Endothelial cell of umbilical vein (primary cell): ENCODE data around the gene SORCS3. TPM values are rescaled to one million over a fixed set of nuclear protein-coding genes. Genes with fewer than 3 reads are reported as not detected.

Experiments used
- BruUV-seq: library from RNA; stranded (reverse); fragments of 400-500 nt; replicated peaks from 2 replicates; lab custom pipeline; 2021; lab: Mats Ljungman, UMichigan
- CTCF ChIA-PET: fragments of 300-600, 350-600 bp; sonication (Branson Sonifier 250); formaldehyde crosslinking; loops from one replicate; lab custom pipeline; 2021; ENCODE audit warnings: antibody characterized with exemption, inconsistent platforms; lab: Charles Lee
- POLR2A ChIA-PET: fragments of 300-600, 350-600 bp; sonication (Branson Sonifier 250); formaldehyde crosslinking; loops from one replicate; lab custom pipeline; 2021; ENCODE audit warnings: antibody characterized with exemption, inconsistent platforms; lab: Charles Lee
- DNase-seq: peaks from one replicate; pipeline ENCODE4 v3.0.0-alpha.2; 2011; ENCODE audit warnings: low read depth, low spot score
- FAIRE-seq: peaks from 2 replicates; lab custom pipeline; 2011; peaks lifted over from hg19 to GRCh38; lab: Jason Lieb, UNC
- H2AFZ ChIP-seq: 2 replicates; pipeline ENCODE4 v1.6.0; 2012; ENCODE audit warnings: low read depth, low read length, control low read depth, inconsistent platforms
- H3K27ac ChIP-seq: 2 replicates; pipeline ENCODE4 v1.5.1; 2011; ENCODE audit warnings: low read depth, mild to moderate bottlenecking, control low read depth, low read length, moderate library complexity; ENCODE audit not compliant: insufficient read depth
- H3K27me3 ChIP-seq, 2 experiments: 2 replicates each; pipeline versions ENCODE4 v1.6.0 to v1.6.1; 2011; ENCODE audit warnings: low read length in 2 of 2, mixed read lengths in 1 of 2; ENCODE audit not compliant: control insufficient read depth in 2 of 2, insufficient read depth in 2 of 2
- H3K36me3 ChIP-seq, 2 experiments: 2 replicates in 1 of 2; 3 replicates in 1 of 2; pipeline ENCODE4 v1.5.1; 2011; ENCODE audit warnings: low read length in 2 of 2, mild to moderate bottlenecking in 1 of 2, moderate library complexity in 1 of 2; ENCODE audit not compliant: control insufficient read depth in 2 of 2, insufficient read depth in 2 of 2; ENCODE audit errors: extremely low read depth in 1 of 2
- H3K4me1 ChIP-seq: 3 replicates; pipeline ENCODE4 v1.5.1; 2011; ENCODE audit warnings: mild to moderate bottlenecking, low read length; ENCODE audit not compliant: control insufficient read depth, insufficient read depth; ENCODE audit errors: extremely low read depth
- H3K4me2 ChIP-seq: 2 replicates; pipeline ENCODE4 v1.6.1; 2011; ENCODE audit warnings: low read length, control low read depth, mixed read lengths; ENCODE audit not compliant: insufficient read depth
- H3K4me3 ChIP-seq, 3 experiments: fragments of 200-600 bp in 1 of 3; sonication (generic), shearing (Covaris generic) in 1 of 3; replicated peaks in 1 of 3; 2 replicates each; pipeline ENCODE4 v1.5.1; 2011 to 2016; ENCODE audit warnings: control low read depth in 3 of 3, low read length in 3 of 3, mild to moderate bottlenecking in 2 of 3, inconsistent platforms in 1 of 3, low read depth in 1 of 3, moderate library complexity in 1 of 3; ENCODE audit not compliant: insufficient read depth in 1 of 3
- H3K79me2 ChIP-seq: 2 replicates; pipeline ENCODE4 v1.6.0; 2012; ENCODE audit warnings: low read length, inconsistent platforms; ENCODE audit not compliant: control insufficient read depth, insufficient read depth
- H3K9ac ChIP-seq: replicated peaks from 2 replicates; pipeline ENCODE3; 2011; ENCODE audit warnings: low read length, control low read depth; ENCODE audit not compliant: insufficient read depth; ENCODE audit errors: extremely low read depth
- H3K9me1 ChIP-seq: replicated peaks from 3 replicates; pipeline ENCODE4 v1.6.0; 2011; ENCODE audit warnings: mild to moderate bottlenecking, low read length; ENCODE audit not compliant: control insufficient read depth, insufficient read depth; ENCODE audit errors: extremely low read depth
- H3K9me3 ChIP-seq: replicated peaks from 2 replicates; pipeline ENCODE4 v1.5.1; 2012; ENCODE audit warnings: low read length, inconsistent platforms; ENCODE audit not compliant: control insufficient read depth, insufficient read depth
- H4K20me1 ChIP-seq: replicated peaks from 2 replicates; pipeline ENCODE3; 2011; ENCODE audit warnings: mild to moderate bottlenecking, low read length; ENCODE audit not compliant: control insufficient read depth, insufficient read depth; ENCODE audit errors: extremely low read depth
- EZH2 ChIP-seq: IDR thresholded peaks from 2 replicates; pipeline ENCODE4 v1.6.1; 2012; ENCODE audit warnings: borderline replicate concordance, low read depth, mild to moderate bottlenecking, moderate library complexity, low read length, inconsistent platforms; ENCODE audit not compliant: severe bottlenecking
- FOS ChIP-seq: IDR thresholded peaks from 2 replicates; pipeline ENCODE4 v1.6.1; 2011; ENCODE audit warnings: mild to moderate bottlenecking, low read length, moderate library complexity, borderline replicate concordance; ENCODE audit not compliant: insufficient read depth
- GATA2 ChIP-seq: IDR thresholded peaks from 2 replicates; pipeline ENCODE4 v1.7.0; 2011; ENCODE audit warnings: low read depth, mild to moderate bottlenecking, moderate library complexity, mixed read lengths, low read length; ENCODE audit not compliant: insufficient read length, insufficient read depth
- JUN ChIP-seq: IDR thresholded peaks from 2 replicates; pipeline ENCODE4 v1.6.1; 2011; ENCODE audit warnings: borderline replicate concordance, low read depth; ENCODE audit not compliant: insufficient read length, insufficient read depth
- MYC ChIP-seq: IDR thresholded peaks from one replicate; pipeline ENCODE4 v1.6.1; 2011; ENCODE audit warnings: mild to moderate bottlenecking, low read depth, low read length
- POLR2A ChIP-seq: IDR thresholded peaks from 2 replicates; pipeline ENCODE4 v1.6.1; 2012; ENCODE audit warnings: low read depth, mild to moderate bottlenecking, control low read depth, low read length
- POLR2AphosphoS5 ChIP-seq: IDR thresholded peaks from 2 replicates; pipeline ENCODE4 v1.6.1; 2012; ENCODE audit warnings: low read depth, mild to moderate bottlenecking, control low read depth, low read length, moderate library complexity; ENCODE audit not compliant: insufficient read depth
- dilution Hi-C: fragments of 300-500 bp; cut with MboI; formaldehyde crosslinking; loops from one replicate; pipeline ENCODE4 v1.15.0; 2019; ENCODE audit warnings: low sequenced_read_pairs; ENCODE audit not compliant: extremely low pct_ligation_motif_present
- intact Hi-C: fragments of 100-400 bp; cut with micrococcal nuclease; formaldehyde crosslinking; loops from one replicate; pipeline ENCODE4 v1.10.0; 2022
- polyA plus RNA-seq, 4 experiments: library from polyadenylated mRNA; depleted of rRNA in 3 of 4; stranded (reverse) in 3 of 4; unstranded in 1 of 4; fragments of >200 nt; gene quantifications; 2 replicates each; pipeline versions ENCODE4 v1.2.1 to v1.2.3, GENCODE V29; 2011 to 2012; ENCODE audit warnings: missing spikeins in 1 of 4
- total RNA-seq: library from RNA; stranded (reverse); gene quantifications from 2 replicates; pipeline ENCODE4 v1.2.3, GENCODE V29; 2021
- TF ChIP-seq, protein P1 (sequence below): IDR thresholded peaks from 2 replicates; pipeline ENCODE4 v1.6.1; 2011; ENCODE audit not compliant: insufficient read depth, insufficient read length
- TF ChIP-seq, protein P2 (sequence below), 2 donors: IDR thresholded peaks; 1 replicate in 1 of 2; 2 replicates in 1 of 2; pipeline ENCODE4 v1.5.1; 2011; ENCODE audit warnings: low read length in 2 of 2, mild to moderate bottlenecking in 2 of 2, moderate library complexity in 2 of 2, control low read depth in 1 of 2, inconsistent platforms in 1 of 2, low read depth in 1 of 2; ENCODE audit not compliant: insufficient read depth in 1 of 2; ENCODE audit errors: extremely low read depth in 1 of 2

Gene SORCS3
- total and polyA plus RNA-seq, 2 donors (not counting 3 experiments of a cell fraction or from before 2014, with no cell fraction given): not detected

DNA sequence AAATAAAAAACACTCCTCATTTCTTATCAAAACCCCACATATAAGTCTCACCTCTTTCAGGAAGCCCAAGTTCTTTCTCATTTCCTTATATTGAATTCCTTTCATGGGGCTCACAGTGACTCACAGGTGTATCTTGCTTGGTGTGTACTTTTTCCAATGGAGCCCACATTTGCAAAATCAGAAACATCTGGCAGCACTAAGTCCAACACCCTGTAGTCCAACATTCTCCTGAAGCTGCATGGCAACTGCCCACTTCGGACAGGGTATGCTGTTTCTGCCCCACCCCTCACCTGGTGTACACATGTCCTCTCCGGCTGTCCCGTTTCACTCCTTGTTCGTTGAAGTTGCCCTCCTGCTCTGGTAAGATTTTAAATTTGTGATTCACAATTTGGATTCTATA lies 544.1 kb downstream of the SORCS3 start:
- Histone ChIP-seq H3K4me2 (no peak overlapping the region), H4K20me1 (no peaks in the 10 kb centered on the region), H2AFZ (no peak overlapping the region), H3K9me1 (no peaks in the 10 kb centered on the region), H3K27ac (no peak overlapping the region), H3K27me3 (no peaks in the 10 kb centered on the region), H3K4me3 (no peak overlapping the region), H3K4me1 (no peaks in the 10 kb centered on the region), H3K9ac (no peak overlapping the region), H3K36me3 (no peaks in the 10 kb centered on the region), H3K79me2 (no peaks in the 10 kb centered on the region), H3K9me3 (peaks cover 4% of the 10 kb centered on the region)
- BruUV-seq: no TSS peak
- FAIRE-seq (no peak), DNase-seq (no peak)
- ChIA-PET POLR2A (no interaction called here), CTCF (no interaction called here)
- TF ChIP-seq POLR2AphosphoS5: no peak
- TF ChIP-seq, protein P1, sequence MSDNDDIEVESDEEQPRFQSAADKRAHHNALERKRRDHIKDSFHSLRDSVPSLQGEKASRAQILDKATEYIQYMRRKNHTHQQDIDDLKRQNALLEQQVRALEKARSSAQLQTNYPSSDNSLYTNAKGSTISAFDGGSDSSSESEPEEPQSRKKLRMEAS: no peak
- TF ChIP-seq, protein P2, sequence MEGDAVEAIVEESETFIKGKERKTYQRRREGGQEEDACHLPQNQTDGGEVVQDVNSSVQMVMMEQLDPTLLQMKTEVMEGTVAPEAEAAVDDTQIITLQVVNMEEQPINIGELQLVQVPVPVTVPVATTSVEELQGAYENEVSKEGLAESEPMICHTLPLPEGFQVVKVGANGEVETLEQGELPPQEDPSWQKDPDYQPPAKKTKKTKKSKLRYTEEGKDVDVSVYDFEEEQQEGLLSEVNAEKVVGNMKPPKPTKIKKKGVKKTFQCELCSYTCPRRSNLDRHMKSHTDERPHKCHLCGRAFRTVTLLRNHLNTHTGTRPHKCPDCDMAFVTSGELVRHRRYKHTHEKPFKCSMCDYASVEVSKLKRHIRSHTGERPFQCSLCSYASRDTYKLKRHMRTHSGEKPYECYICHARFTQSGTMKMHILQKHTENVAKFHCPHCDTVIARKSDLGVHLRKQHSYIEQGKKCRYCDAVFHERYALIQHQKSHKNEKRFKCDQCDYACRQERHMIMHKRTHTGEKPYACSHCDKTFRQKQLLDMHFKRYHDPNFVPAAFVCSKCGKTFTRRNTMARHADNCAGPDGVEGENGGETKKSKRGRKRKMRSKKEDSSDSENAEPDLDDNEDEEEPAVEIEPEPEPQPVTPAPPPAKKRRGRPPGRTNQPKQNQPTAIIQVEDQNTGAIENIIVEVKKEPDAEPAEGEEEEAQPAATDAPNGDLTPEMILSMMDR (IDR thresholded peaks at IDR 0.05; ENCODE audit: extremely low read depth in 1 of 2, insufficient read depth in 1 of 2, low read depth in 1 of 2, low read length in 2 of 2): no peak
- no peak for TF ChIP-seq FOS
- no peak for TF ChIP-seq MYC
- TF ChIP-seq JUN: no peak
- no peak for TF ChIP-seq GATA2
- TF ChIP-seq POLR2A: no peak
- no peak for TF ChIP-seq EZH2
- dilution Hi-C loops: no loop called here
- intact Hi-C loops: no loop called here
